Activated naive CD8-positive, alpha-beta T cell treated with anti-CD3 and anti-CD28 coated beads, Interleukin-2, amount 10 ng/mL, durations not matched to agents 7 days and 5 days (primary cell): ENCODE measurements around the gene HERC5. TPM values are rescaled to one million over a fixed set of nuclear protein-coding genes. Genes with fewer than 3 reads are reported as not detected.

Source experiments
- ATAC-seq: fragments of 150-1000 bp; cut with Tn5 transposase; one replicate; pipeline ENCODE4 v1.10.0; 2021; ENCODE audit warnings: low read depth, moderate library complexity
- POLR2A ChIA-PET: fragments of 350-600 bp; sonication (Branson Sonifier 250); formaldehyde crosslinking; loops from one replicate; lab custom pipeline; 2021; ENCODE audit warnings: antibody characterized with exemption; lab: Charles Lee
- DNase-seq: peaks from one replicate; pipeline ENCODE4 v3.0.0; 2021
- H3K27ac Mint-ChIP-seq: one replicate; pipeline ENCODE4 v1.8.0; 2022; ENCODE audit warnings: mild to moderate bottlenecking, mixed read lengths
- H3K27me3 Mint-ChIP-seq: one replicate; pipeline ENCODE4 v1.8.0; 2022; ENCODE audit warnings: mild to moderate bottlenecking, moderate library complexity, mixed read lengths
- H3K36me3 Mint-ChIP-seq: one replicate; pipeline ENCODE4 v1.8.0; 2021; ENCODE audit warnings: mild to moderate bottlenecking, mixed read lengths
- H3K4me1 Mint-ChIP-seq: one replicate; pipeline ENCODE4 v1.8.0; 2021; ENCODE audit warnings: mixed read lengths
- H3K4me3 Mint-ChIP-seq: one replicate; pipeline ENCODE4 v1.8.0; 2022; ENCODE audit warnings: mild to moderate bottlenecking, moderate library complexity, mixed read lengths
- H3K9me3 Mint-ChIP-seq: one replicate; pipeline ENCODE4 v1.8.0; 2021; ENCODE audit warnings: mixed read lengths
- total RNA-seq, 2 experiments: library from RNA; stranded (reverse); gene quantifications; one replicate each; pipeline ENCODE4 v1.2.3, GENCODE V29; 2021

Gene HERC5
- total RNA-seq, 2 experiments from 2014 or later = 44.8 to 46.5 TPM

DNA sequence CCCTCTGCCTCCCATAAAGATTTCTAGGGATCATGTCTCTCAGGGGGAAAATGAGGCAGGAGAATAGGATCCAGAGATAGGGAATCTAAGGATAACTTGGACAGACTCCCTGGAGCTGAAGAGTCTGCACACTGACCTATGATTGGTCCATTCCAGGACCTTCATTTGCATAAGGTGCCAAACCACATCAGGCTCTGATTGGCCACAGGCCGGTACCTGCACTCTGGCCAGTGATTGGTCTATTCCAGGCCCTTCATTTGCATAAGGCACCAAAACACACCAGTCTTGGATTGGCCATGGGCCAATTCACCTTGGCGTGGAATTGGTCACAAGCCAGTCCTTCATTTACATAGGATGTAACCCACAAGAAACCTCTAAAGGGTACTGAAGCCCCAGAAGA is 4.0 kb upstream of the HERC5 start:
- Mint-ChIP-seq H3K4me1 (peaks cover 20% of the 10 kb centered on the region), H3K27ac (no peak overlapping the region), H3K9me3 (peaks cover 2% of the 10 kb centered on the region), H3K27me3 (no peaks in the 10 kb centered on the region), H3K36me3 (peaks cover 31% of the 10 kb centered on the region), H3K4me3 (no peak overlapping the region)
- DNase-seq (no peak), ATAC-seq (no peak)
- POLR2A ChIA-PET = no interaction called here

DNA sequence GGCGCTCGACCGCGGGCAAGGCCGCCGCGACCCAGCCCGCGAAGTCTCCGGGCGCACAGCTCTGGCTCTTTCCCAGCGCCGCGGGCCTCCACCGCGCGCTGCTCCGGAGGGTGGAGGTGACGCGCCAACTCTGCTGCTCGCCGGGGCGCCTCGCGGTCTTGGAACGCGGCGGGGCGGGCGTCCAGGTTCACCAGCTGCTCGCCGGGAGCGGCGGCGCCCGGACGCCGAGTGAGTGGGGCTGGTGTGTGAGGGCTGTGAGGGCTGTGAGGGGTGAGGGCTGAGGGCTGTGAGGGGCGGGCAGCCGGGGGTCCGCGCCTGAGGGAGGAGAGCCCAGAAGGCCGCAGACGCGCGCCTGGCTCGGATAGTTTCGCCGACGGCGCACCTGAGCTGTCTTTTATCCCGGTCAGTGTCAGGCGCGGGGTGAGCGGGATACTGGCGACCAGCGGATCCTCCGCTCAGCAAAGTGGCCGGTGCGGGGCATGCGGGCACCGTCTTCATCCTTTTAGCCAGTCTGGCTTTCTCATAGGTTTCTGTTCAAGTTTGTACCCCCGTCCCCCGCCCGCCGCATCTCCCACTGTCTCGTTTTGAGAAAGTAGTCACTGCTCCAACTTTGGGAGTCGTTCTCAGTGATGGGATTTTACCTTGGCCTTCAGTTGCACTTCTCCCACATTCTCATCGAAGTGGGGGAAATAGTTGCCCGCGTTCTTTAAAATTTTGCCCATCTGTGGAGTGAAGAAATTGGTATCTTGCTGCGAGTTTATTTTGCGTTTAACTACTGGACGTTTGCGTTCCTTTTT is 586 bp downstream of the HERC5 start:
- DNase-seq (no peak), ATAC-seq (peak; percentile 51)
- peaks cover 26% of the 10 kb centered on the region for H3K36me3 Mint-ChIP-seq
- POLR2A ChIA-PET = interaction anchor here (0.6 to 5.0 kb wide), 26 partner anchors 8 to 1066 kb away, joined by 3 to 67 read pairs (median 4); partner anchors contain the start of genes HERC6, HSD17B11 and PPM1K
- no peaks in the 10 kb centered on the region for H3K27me3 Mint-ChIP-seq
- H3K4me3 Mint-ChIP-seq = peak overlapping the region; percentile 97
- peaks cover 2% of the 10 kb centered on the region for H3K9me3 Mint-ChIP-seq
- H3K4me1 Mint-ChIP-seq = peaks cover 38% of the 10 kb centered on the region
- peak overlapping the region; percentile 99 for H3K27ac Mint-ChIP-seq

DNA sequence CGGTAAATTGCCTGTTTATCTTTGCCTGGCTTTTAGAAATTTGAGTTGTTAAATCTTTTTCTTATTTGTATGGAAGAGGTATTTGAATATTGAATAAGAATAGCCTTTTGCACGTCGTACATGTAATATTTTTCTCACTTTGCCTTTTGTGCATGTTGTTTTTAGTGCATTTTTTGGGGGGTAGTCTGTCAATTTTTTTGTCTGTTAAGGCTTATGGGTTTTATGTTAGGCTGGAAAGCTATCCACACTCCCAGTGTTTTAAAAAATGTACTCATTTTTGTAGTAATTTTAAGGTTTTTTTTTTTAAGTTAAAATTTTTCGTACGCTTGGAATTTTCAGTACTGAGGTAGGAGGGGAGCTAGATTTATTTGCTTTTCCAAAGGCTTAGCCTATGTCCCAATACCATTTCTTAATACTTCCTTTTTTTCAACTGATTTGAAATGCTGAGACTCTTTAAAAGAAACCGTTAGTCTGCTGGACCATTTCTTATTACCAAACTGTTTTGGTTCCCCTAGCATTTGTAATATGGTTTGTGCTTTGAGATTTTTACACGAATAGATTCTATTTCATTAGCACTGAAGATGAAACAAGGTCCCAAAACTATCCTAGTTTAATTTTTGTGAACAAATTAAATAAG is 1.3 kb downstream of the HERC5 start:
- H3K27ac Mint-ChIP-seq = peak overlapping the region; percentile 99
- peaks cover 2% of the 10 kb centered on the region for H3K9me3 Mint-ChIP-seq
- no peak for ATAC-seq
- H3K4me1 Mint-ChIP-seq = peaks cover 41% of the 10 kb centered on the region
- no peak for DNase-seq
- no peaks in the 10 kb centered on the region for H3K27me3 Mint-ChIP-seq
- H3K36me3 Mint-ChIP-seq = peaks cover 28% of the 10 kb centered on the region
- peak overlapping the region; percentile 97 for H3K4me3 Mint-ChIP-seq
- POLR2A ChIA-PET = interaction anchor here (0.7 to 5.0 kb wide), 10 partner anchors 10 to 841 kb away, joined by 3 to 67 read pairs (median 22); partner anchors contain the start of genes HERC6 and PPM1K

DNA sequence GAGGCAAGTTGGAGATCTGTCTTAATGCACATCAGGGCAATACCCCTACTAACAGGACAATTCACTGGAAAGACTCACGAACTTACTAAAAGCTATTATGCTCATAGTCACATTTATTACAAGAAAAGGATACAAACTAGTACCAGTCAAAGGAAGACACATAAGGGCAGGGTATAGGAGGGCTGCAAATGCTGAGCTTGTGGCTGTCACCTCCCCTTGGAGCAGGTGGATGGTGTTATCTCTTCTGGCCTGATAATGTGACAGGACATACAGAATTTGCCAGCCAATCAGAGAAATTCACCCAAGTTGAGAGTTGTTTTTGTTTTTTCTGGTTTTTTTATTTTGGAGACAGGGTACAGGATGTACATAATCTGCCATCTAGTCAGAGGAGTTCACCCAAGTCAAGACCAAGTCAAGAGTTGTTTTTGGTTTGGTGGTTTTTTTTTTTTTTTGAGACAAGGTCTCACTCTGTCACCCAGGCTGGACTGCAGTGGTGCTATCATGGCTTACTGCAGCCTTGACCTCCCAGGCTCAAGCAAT is 8.8 kb downstream of the HERC5 start:
- Mint-ChIP-seq H3K4me3 (no peak overlapping the region), H3K9me3 (no peaks in the 10 kb centered on the region), H3K4me1 (peaks cover 24% of the 10 kb centered on the region), H3K27me3 (no peaks in the 10 kb centered on the region), H3K27ac (no peak overlapping the region), H3K36me3 (peaks cover 58% of the 10 kb centered on the region)
- POLR2A ChIA-PET = interaction anchor here (0.5 to 1.7 kb wide), 2 partner anchors 9 to 82 kb away, joined by 6 read pairs; partner anchors contain the start of gene HERC5
- ATAC-seq (peak; percentile 36), DNase-seq (no peak)

DNA sequence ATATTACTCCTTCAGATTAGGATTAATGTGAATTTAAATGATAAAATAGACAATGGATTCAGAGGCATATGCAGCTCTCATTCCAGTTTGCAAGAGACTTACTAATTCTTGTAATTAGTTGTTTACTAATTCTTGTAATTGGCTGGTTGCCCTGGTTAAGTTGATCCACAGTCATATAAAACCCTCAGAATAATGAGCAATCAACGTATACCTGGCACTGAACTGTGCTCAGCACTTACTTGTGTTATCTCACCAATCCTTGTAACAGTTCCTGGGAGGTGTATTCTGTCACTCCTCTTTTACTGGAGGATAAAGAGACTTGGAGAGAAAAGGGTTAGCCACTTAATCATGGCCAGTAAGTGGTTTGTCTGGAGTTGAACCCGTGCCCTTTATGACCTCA is 10.5 kb downstream of the HERC5 start:
- Mint-ChIP-seq H3K27me3 (no peaks in the 10 kb centered on the region), H3K4me3 (no peak overlapping the region), H3K4me1 (peaks cover 16% of the 10 kb centered on the region), H3K27ac (no peak overlapping the region), H3K9me3 (no peaks in the 10 kb centered on the region), H3K36me3 (peaks cover 50% of the 10 kb centered on the region)
- POLR2A ChIA-PET = interaction anchor here (0.6 to 1.2 kb wide), 2 partner anchors 11 to 128 kb away, joined by 3 to 5 read pairs; partner anchors contain the start of gene HERC5
- no peak for ATAC-seq
- DNase-seq = no peak

DNA sequence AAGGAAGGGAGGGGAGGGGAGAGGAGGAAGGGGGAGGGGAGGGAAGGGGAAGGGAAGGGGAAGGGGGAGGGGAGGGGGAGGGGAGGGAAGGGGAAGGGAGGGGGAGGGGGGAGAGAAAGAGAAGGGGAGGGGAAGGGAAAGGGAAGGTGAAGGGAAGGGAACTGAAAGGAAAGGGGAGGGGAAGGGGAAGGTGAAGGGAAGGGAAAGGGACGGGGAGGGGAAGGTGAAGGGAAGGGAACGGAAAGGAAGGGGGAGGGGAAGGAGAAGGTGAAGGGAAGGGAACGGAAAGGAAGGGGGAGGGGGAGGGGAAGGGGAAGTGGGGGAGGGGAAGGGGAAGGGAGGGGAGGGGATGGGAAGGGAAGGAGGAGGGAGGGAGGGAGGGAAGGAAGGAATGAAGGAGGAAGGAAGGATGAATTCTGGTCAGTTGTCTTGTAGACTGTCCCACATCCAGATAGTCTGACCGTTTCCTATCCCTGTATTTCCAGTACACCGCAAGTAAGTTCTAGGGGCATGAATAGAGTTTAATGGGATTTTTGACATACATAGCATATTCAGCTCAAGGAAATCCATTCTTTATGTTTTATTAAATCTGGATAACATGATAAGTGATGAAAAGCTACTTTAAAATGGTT is 20.4 kb downstream of the HERC5 start:
- ATAC-seq = no peak
- Mint-ChIP-seq H3K27ac (no peak overlapping the region), H3K27me3 (no peaks in the 10 kb centered on the region), H3K4me3 (no peak overlapping the region), H3K4me1 (peaks cover 3% of the 10 kb centered on the region), H3K9me3 (no peaks in the 10 kb centered on the region), H3K36me3 (peaks cover 49% of the 10 kb centered on the region)
- DNase-seq = no peak
- POLR2A ChIA-PET = interaction anchor here (3.4 kb wide), 1 partner anchor 20 kb away, joined by 12 read pairs; the partner anchor contains the start of gene HERC5

DNA sequence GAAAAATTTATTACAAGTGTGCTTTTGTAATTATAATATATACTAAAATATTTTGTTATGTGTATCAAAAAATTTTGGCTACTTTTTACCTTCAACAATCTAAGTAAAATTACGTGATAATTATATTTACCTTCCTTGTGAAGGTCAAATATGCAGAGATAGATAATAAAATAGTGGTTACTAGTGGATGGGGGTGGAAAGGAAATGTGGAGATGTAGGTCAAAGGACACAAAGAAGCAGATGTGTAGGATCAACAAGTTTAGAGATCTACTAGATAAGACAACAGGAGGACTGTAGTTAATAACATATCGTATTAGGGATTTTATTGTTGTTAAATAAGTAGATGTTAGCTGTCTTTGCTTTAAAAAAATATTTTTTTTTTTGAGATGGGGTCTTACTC is 21.3 kb downstream of the HERC5 start:
- H3K9me3 Mint-ChIP-seq = no peaks in the 10 kb centered on the region
- ATAC-seq (no peak), DNase-seq (no peak)
- H3K4me3 Mint-ChIP-seq = no peak overlapping the region
- H3K36me3 Mint-ChIP-seq = peaks cover 46% of the 10 kb centered on the region
- POLR2A ChIA-PET = interaction anchor here (3.4 kb wide), 1 partner anchor 21 kb away, joined by 12 read pairs; the partner anchor contains the start of gene HERC5
- no peak overlapping the region for H3K27ac Mint-ChIP-seq
- no peaks in the 10 kb centered on the region for H3K27me3 Mint-ChIP-seq
- H3K4me1 Mint-ChIP-seq = peaks cover 3% of the 10 kb centered on the region

DNA sequence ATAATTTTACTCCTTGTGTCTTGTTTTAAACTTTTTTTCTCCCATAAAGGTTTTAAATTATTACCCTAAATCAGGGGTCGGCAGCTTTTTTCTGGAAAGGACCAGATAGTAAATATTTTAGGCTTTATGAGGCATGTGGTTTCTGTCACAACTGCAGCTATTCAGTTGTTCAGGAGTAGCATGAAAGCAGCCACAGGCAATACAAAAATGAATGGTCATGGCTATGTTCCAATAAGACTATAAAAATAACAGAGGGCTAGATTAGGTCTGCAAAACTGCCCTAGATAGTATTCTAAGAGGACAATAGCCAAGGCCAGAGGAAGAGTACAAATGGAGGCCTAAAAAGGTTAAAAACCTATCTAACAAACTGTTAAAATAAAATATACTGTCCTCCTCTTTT is 24.6 kb downstream of the HERC5 start:
- POLR2A ChIA-PET = no interaction called here
- Mint-ChIP-seq H3K4me1 (peaks cover 5% of the 10 kb centered on the region), H3K36me3 (peaks cover 28% of the 10 kb centered on the region), H3K9me3 (no peaks in the 10 kb centered on the region), H3K27me3 (no peaks in the 10 kb centered on the region), H3K27ac (no peak overlapping the region), H3K4me3 (no peak overlapping the region)
- ATAC-seq (no peak), DNase-seq (no peak)

DNA sequence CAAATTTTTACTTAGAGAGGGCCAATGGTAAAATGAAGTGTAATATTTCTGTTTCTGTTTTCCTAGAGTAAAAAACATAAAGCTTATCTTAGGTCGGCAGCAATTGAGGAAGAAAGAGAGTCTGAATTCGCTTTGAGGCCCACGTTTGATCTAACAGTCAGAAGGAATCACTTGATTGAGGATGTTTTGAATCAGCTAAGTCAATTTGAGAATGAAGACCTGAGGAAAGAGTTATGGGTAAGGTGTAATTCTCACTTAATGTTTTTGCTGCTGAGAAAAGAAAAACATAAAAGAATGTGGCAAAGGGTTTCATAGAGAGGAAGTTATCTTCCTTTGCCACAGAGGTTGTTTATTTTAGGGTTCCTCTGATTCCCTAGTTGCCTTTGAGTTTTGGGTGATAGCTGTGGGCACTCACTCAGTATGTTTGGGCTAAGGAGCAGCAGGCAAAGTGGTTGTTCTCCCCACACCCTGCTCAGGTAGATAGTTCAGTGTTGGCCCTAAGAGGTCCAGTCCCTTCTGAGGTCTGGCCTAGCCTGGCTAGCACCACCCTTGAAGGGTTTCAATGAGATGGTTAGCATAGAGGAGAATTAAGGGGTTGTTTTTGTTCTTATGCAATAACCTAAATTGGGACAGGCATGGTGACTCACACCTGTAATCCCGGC is 32.3 kb downstream of the HERC5 start:
- H3K36me3 Mint-ChIP-seq = peaks cover 42% of the 10 kb centered on the region
- peak; percentile 56 for ATAC-seq
- POLR2A ChIA-PET = interaction anchor here (0.6 to 1.2 kb wide), 3 partner anchors 10 to 885 kb away, joined by 4 to 10 read pairs (median 4); partner anchors contain the start of gene HERC5

DNA sequence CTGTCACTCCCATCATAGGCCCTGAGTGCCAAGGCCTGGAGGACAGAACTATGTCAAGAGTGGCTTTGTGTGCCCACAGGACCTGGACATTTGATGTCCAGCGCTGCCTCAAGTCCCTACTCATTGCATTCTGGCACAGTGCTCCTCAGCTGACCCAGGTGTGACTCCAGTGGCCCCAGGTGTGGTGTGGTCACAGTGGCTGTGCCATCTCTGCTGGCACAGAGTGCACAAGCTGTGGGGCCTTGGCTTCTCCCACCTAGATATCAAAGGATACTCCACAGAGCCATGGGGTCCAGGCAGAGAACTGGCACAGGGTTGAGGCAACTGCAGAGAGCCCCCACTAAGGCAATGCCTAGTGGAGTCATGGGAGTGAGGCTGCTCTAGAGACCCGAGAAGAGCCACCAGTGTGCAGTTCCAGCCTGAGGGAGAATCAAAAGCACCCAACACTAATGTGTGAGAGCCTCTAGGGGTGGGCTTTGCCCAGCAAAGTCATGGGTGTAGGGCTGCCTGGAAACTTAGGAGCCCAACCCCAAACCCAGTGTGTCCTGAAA is 41.0 kb downstream of the HERC5 start:
- H3K36me3 Mint-ChIP-seq = peaks cover 44% of the 10 kb centered on the region
- POLR2A ChIA-PET = no interaction called here
- no peaks in the 10 kb centered on the region for H3K27me3 Mint-ChIP-seq
- DNase-seq (no peak), ATAC-seq (no peak)
- no peak overlapping the region for H3K4me3 Mint-ChIP-seq
- H3K4me1 Mint-ChIP-seq = peaks cover 4% of the 10 kb centered on the region
- no peak overlapping the region for H3K27ac Mint-ChIP-seq
- no peaks in the 10 kb centered on the region for H3K9me3 Mint-ChIP-seq

More for the DNA sequence above, 32.3 kb downstream of the HERC5 start:
- Mint-ChIP-seq H3K9me3 (no peaks in the 10 kb centered on the region), H3K27me3 (no peaks in the 10 kb centered on the region), H3K27ac (peak overlapping the region; percentile 72), H3K4me3 (peak overlapping the region; percentile 7), H3K4me1 (peaks cover 13% of the 10 kb centered on the region)
- no peak for DNase-seq

DNA sequence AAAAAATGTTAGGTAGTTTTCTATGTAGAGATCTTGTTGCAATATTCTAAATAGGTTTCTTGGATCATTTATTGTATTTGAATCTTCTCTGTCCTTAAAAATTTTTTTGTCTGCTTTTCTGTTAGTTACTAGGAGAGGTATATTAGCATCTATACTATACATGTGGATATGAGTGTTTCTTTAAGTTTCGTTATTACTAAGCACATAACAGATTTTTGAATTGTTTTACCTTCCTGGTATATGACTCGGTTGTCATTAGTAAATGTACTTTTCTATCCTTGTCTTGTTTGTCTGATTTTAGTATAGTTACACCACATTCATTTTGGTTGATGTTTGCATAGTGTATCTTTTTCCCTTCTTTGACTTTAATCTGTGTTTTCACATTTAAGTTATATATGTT is 46.4 kb downstream of the HERC5 start:
- H3K4me3 Mint-ChIP-seq = no peak overlapping the region
- H3K4me1 Mint-ChIP-seq = peaks cover 4% of the 10 kb centered on the region
- DNase-seq (no peak), ATAC-seq (no peak)
- no peak overlapping the region for H3K27ac Mint-ChIP-seq
- POLR2A ChIA-PET = no interaction called here
- no peaks in the 10 kb centered on the region for H3K27me3 Mint-ChIP-seq
- H3K9me3 Mint-ChIP-seq = no peaks in the 10 kb centered on the region
- peaks cover 32% of the 10 kb centered on the region for H3K36me3 Mint-ChIP-seq

DNA sequence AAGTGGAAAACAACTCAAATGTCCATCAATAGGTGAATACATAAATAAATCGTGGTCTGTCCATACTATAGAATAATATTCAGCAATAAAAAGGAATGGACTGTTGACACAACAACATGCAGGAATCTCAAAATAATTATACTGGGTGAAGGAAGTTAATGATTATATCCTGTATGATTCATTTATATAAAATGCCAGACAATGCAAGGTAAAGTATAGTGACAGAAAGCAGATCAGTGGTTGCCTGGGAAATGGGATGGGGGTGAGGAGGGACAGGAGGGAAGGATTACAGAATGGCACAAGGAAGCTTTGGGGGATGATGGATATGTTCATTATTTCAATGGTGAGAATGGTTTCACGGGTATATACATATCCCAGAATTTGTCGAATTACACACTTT is 54.3 kb downstream of the HERC5 start:
- H3K27ac Mint-ChIP-seq = no peak overlapping the region
- no peak for DNase-seq
- H3K4me3 Mint-ChIP-seq = no peak overlapping the region
- H3K9me3 Mint-ChIP-seq = no peaks in the 10 kb centered on the region
- POLR2A ChIA-PET = no interaction called here
- H3K4me1 Mint-ChIP-seq = peaks cover 2% of the 10 kb centered on the region
- H3K36me3 Mint-ChIP-seq = peaks cover 2% of the 10 kb centered on the region
- ATAC-seq = no peak
- H3K27me3 Mint-ChIP-seq = peaks cover 5% of the 10 kb centered on the region
